HepG2 (cell line): ENCODE results near the gene CRISPLD2. TPM values are rescaled to one million over a fixed set of nuclear protein-coding genes. Genes with fewer than 3 reads are reported as not detected.

ENCODE experiments used
- GFI1 ChIP-seq: sonication (generic); formaldehyde crosslinking; IDR thresholded peaks from 2 replicates; pipeline ENCODE4 v1.5.0; 2020; ENCODE audit warnings: missing genetic modification reagents, mild to moderate bottlenecking, borderline replicate concordance
- HOXA3 ChIP-seq: sonication (generic); formaldehyde crosslinking; IDR thresholded peaks from 2 replicates; pipeline ENCODE4 v1.5.0; 2020; ENCODE audit warnings: missing genetic modification reagents
- RFX1 ChIP-seq: fragments of 450-650 bp; IDR thresholded peaks from 2 replicates; pipeline ENCODE4 v1.6.1; 2017
- RXRA ChIP-seq: sonication (generic); formaldehyde crosslinking; IDR thresholded peaks from 2 replicates; pipeline ENCODE4 v1.5.1; 2020; ENCODE audit warnings: missing genetic modification reagents
- ZIK1 ChIP-seq: sonication (generic); formaldehyde crosslinking; IDR thresholded peaks from 2 replicates; pipeline ENCODE4 v1.5.0; 2020; ENCODE audit warnings: mild to moderate bottlenecking, low read depth, missing genetic modification reagents, borderline replicate concordance
- ZNF274 ChIP-seq: sonication (generic); formaldehyde crosslinking; IDR thresholded peaks from 2 replicates; pipeline ENCODE4 v1.5.1; 2020; ENCODE audit warnings: mild to moderate bottlenecking, missing genetic modification reagents
- ZNF430 ChIP-seq: sonication (generic); formaldehyde crosslinking; IDR thresholded peaks from 2 replicates; pipeline ENCODE4 v1.9.0; 2021; ENCODE audit warnings: mild to moderate bottlenecking, missing genetic modification reagents
- polyA plus RNA-seq, 8 experiments: library from polyadenylated mRNA; depleted of rRNA in 3 of 8; stranded (reverse) in 7 of 8; unstranded in 1 of 8; fragments of >200 nt; fragmentation: Illumina TruSeq in 4 of 8; extraction: Trizol in 4 of 8; gene quantifications; 2 replicates each; pipeline versions ENCODE4 v1.2.1 to v1.2.3, GENCODE V29; 2011 to 2016; ENCODE audit warnings: low read depth in 4 of 8, missing spikeins in 1 of 8, mixed read lengths in 1 of 8; ENCODE audit not compliant: insufficient read depth in 1 of 8
- total RNA-seq, 5 experiments: library from RNA; depleted of rRNA; stranded (reverse); fragments of >200 nt; fragmentation: Illumina TruSeq; extraction: Trizol; gene quantifications; 2 replicates each; pipeline ENCODE4 v1.2.3, GENCODE V29; 2016; ENCODE audit warnings: low read depth in 1 of 5
- TF ChIP-seq, protein P1 (sequence below): sonication (generic); formaldehyde crosslinking; IDR thresholded peaks from 2 replicates; pipeline ENCODE4 v1.9.0; 2021; ENCODE audit warnings: mild to moderate bottlenecking, missing genetic modification reagents
- TF ChIP-seq, protein P2 (sequence below): sonication (generic); formaldehyde crosslinking; IDR thresholded peaks from 2 replicates; pipeline ENCODE4 v1.4.0; 2020; ENCODE audit warnings: low read depth, mild to moderate bottlenecking, missing genetic modification reagents

The CRISPLD2 gene
- total and polyA plus RNA-seq, 2 of the 13 experiments (the other 11 are each of a cell fraction or from before 2014, with no cell fraction given), result 0.04 to 0.31 TPM

DNA sequence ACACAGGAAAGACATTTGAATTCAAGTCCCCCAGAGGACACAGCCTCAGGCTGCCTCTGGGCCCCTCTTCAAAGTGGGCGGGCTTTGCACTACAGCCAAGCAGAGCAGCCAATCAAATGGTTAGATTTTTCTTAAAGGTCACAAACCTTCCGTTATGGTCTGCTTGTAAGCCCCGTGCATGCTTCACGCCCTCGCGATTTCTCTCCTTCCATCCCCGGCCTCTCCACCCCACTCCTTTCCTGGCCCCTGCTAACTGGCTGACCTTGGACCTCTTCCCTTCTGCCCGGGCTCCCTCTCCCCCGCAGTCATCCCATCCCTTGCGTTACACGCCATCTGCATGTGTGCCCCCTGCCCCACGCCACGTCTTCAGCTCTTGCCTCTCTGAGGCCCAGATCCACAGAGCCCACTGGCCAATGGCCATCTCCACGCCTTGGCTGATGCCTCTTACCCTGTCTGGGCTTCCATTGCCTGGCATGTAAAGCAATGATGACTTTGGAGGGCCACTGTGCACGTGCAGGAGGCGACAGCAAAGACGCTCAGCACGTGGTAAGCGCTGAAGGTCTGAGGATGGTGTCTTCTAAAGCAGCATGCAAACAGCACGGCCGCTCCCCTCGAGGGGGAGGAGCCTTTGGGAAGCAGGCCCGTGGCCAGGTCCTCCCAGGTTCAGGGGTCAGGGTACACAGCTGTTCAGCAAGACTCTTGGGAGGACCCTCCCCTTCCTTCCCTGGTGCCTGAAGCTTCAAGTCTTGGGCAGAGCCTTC, 104.7 kb downstream of the CRISPLD2 start (continued):
- TF ChIP-seq, protein P1, sequence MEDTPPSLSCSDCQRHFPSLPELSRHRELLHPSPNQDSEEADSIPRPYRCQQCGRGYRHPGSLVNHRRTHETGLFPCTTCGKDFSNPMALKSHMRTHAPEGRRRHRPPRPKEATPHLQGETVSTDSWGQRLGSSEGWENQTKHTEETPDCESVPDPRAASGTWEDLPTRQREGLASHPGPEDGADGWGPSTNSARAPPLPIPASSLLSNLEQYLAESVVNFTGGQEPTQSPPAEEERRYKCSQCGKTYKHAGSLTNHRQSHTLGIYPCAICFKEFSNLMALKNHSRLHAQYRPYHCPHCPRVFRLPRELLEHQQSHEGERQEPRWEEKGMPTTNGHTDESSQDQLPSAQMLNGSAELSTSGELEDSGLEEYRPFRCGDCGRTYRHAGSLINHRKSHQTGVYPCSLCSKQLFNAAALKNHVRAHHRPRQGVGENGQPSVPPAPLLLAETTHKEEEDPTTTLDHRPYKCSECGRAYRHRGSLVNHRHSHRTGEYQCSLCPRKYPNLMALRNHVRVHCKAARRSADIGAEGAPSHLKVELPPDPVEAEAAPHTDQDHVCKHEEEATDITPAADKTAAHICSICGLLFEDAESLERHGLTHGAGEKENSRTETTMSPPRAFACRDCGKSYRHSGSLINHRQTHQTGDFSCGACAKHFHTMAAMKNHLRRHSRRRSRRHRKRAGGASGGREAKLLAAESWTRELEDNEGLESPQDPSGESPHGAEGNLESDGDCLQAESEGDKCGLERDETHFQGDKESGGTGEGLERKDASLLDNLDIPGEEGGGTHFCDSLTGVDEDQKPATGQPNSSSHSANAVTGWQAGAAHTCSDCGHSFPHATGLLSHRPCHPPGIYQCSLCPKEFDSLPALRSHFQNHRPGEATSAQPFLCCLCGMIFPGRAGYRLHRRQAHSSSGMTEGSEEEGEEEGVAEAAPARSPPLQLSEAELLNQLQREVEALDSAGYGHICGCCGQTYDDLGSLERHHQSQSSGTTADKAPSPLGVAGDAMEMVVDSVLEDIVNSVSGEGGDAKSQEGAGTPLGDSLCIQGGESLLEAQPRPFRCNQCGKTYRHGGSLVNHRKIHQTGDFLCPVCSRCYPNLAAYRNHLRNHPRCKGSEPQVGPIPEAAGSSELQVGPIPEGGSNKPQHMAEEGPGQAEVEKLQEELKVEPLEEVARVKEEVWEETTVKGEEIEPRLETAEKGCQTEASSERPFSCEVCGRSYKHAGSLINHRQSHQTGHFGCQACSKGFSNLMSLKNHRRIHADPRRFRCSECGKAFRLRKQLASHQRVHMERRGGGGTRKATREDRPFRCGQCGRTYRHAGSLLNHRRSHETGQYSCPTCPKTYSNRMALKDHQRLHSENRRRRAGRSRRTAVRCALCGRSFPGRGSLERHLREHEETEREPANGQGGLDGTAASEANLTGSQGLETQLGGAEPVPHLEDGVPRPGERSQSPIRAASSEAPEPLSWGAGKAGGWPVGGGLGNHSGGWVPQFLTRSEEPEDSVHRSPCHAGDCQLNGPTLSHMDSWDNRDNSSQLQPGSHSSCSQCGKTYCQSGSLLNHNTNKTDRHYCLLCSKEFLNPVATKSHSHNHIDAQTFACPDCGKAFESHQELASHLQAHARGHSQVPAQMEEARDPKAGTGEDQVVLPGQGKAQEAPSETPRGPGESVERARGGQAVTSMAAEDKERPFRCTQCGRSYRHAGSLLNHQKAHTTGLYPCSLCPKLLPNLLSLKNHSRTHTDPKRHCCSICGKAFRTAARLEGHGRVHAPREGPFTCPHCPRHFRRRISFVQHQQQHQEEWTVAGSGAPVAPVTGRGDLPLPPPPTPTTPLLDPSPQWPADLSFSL, result no peak
- TF ChIP-seq GFI1 (CRISPR knock-in tag) (0 out of 2 replicates have a peak, but pooled peaks have one; percentile 36), RXRA (CRISPR knock-in tag) (peak; percentile 57; the same call in 1 of the 2 replicates), ZIK1 (CRISPR knock-in tag) (0 out of 2 replicates have a peak, but pooled peaks have one; percentile 7), ZNF274 (CRISPR knock-in tag) (no peak; the same call in 1 of the 2 replicates), HOXA3 (CRISPR knock-in tag) (peak; percentile 49), ZNF430 (CRISPR knock-in tag) (peak; percentile 71; the same call in 1 of the 2 replicates), RFX1 (no peak)
- TF ChIP-seq, protein P2, sequence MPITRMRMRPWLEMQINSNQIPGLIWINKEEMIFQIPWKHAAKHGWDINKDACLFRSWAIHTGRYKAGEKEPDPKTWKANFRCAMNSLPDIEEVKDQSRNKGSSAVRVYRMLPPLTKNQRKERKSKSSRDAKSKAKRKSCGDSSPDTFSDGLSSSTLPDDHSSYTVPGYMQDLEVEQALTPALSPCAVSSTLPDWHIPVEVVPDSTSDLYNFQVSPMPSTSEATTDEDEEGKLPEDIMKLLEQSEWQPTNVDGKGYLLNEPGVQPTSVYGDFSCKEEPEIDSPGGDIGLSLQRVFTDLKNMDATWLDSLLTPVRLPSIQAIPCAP (CRISPR knock-in tag), result no peak
